ENCODE measurements around the gene CD27.

GRCh38 chr12:6466184-6466573, 21.4 kb downstream of the CD27 start:
- TF ChIP-seq POLR2AphosphoS5 (IDR thresholded peaks at IDR 0.05; ENCODE audit: insufficient read depth in 1 of 2, low read depth in 1 of 2) (no peak), POLR2A (IDR thresholded peaks at IDR 0.05) (no peak)
- TF ChIP-seq, protein P1, sequence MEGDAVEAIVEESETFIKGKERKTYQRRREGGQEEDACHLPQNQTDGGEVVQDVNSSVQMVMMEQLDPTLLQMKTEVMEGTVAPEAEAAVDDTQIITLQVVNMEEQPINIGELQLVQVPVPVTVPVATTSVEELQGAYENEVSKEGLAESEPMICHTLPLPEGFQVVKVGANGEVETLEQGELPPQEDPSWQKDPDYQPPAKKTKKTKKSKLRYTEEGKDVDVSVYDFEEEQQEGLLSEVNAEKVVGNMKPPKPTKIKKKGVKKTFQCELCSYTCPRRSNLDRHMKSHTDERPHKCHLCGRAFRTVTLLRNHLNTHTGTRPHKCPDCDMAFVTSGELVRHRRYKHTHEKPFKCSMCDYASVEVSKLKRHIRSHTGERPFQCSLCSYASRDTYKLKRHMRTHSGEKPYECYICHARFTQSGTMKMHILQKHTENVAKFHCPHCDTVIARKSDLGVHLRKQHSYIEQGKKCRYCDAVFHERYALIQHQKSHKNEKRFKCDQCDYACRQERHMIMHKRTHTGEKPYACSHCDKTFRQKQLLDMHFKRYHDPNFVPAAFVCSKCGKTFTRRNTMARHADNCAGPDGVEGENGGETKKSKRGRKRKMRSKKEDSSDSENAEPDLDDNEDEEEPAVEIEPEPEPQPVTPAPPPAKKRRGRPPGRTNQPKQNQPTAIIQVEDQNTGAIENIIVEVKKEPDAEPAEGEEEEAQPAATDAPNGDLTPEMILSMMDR (IDR thresholded peaks at IDR 0.05), result no peak
